Activated CD8-positive, alpha-beta memory T cell treated with anti-CD3 and anti-CD28 coated beads for 4 hours (primary cell): ENCODE data around the gene GPATCH1.
A peak's percentile ranks its signal among the peaks of the same experiment; 100 is the strongest.
"Not testable (repeated sequence)": the region's sequence is repeated elsewhere in the genome, so short reads cannot be mapped to it uniquely, and the experiment has no call there.

Experiments
- DNase-seq, 2 donors: peaks; one replicate each; pipeline ENCODE4 v3.0.0-alpha.2; 2020; ENCODE audit warnings: low read depth in 2 of 2

The GPATCH1 gene

DNA sequence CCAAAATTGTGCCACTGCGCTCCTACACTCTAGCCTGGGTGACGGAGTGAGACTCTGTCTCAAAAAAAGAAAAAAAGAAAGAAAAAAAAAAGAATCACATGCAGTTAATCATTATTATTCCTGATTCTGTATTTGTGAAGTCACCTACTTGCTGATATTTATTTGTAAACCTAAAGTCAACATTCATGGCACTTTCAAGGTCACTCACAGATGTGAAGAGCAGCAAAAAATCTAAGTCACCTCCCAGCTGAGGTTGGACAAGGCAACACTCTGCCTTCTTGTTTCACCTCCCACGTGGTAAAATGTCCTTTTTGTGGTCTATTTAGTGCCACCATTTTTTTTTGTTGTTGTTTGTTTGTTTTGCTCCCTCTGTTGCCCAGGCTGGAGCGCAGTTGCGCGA is 77.4 kb downstream of the GPATCH1 start:
- DNase-seq = no peak

- DNase-seq = no peak
These were observed 78.2 kb downstream of the GPATCH1 start for GRCh38 chr19:33159149-33159548.

DNA sequence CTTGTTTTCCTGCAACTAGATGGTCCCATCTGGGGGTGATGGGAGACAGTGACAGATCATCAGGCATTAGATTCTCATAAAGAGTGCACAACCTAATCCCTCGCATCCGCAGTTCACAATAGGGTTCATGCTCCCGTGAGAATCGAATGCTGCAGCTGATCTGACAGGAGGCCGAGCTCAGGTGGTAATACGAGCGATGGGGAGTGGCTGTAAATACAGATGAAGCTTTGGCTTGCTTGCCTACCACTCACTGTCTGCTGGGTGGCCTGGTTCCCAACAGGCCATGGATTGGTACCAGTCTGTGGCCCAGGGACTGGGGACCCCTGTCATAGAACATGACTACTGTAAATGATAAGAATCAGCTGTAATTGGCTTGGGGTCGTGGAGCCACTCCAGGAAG is 78.9 kb downstream of the GPATCH1 start:
- no peak for DNase-seq

GRCh38 chr19:33161201-33161600 is 80.2 kb downstream of the GPATCH1 start:
- no peak for DNase-seq

DNA sequence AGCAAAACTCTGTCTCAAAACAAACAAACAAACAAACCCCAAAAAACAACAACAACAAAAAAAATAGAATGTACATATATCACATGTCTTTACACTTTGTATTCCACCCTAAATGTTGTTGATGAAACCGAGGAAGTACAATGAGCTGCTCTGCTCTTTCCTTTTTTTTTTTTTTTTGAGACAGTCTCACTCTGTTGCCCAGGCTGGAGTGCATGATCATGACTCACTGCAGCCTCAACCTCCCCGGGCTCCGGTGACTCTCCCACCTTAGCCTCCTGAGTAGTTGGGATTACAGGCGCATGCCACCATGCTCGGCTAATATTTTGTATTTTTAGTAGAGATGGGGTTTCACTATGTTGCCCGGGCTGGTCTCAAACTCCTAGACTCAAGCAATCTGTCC is 82.5 kb downstream of the GPATCH1 start:
- DNase-seq = no peak

GRCh38 chr19:33166037-33166436 is 85.1 kb downstream of the GPATCH1 start:
- DNase-seq = not testable (repeated sequence)

DNA sequence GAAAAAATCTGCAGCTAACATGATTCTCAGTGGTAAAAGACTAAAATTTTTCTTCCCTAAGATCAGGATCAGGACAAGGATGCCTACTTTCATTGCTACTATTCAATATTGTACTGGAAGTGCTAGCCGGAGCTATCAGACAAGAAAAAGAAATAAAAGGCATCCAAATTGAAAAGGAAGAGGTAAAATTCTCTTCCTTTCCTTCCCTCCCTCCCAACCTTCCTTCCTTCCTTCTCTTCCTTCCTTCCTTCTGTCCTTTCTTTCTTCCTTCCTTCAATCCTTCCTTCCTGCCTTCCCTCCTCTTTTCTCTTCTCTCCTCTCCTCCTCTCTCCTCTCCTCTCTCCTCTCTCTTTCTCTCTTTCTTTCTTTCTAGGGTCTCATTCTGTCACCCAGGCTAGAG is 86.5 kb downstream of the GPATCH1 start:
- no peak for DNase-seq

DNA sequence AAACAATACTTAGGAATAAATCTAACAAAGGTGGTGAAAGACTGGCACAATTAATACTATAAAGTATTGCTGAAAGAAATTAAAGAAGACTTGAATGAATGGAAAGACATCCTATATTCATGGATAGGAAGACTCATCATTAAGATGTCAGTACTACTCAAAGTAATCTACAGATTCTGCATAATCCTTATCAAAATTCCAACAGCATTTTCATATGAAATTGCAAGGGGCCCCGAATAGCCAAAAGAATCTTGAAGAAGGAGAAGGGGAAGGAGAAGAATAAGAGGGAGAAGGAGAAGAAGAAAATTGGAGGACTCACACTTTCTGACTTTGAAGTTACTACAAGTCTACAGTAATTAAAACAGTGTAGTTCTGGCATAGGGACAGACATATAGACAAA is 87.5 kb downstream of the GPATCH1 start:
- no peak for DNase-seq

- DNase-seq = no peak
These were observed 90.3 kb downstream of the GPATCH1 start for GRCh38 chr19:33171222-33171795.

GRCh38 chr19:33171916-33172359 is 91.0 kb downstream of the GPATCH1 start:
- DNase-seq = no peak

DNA sequence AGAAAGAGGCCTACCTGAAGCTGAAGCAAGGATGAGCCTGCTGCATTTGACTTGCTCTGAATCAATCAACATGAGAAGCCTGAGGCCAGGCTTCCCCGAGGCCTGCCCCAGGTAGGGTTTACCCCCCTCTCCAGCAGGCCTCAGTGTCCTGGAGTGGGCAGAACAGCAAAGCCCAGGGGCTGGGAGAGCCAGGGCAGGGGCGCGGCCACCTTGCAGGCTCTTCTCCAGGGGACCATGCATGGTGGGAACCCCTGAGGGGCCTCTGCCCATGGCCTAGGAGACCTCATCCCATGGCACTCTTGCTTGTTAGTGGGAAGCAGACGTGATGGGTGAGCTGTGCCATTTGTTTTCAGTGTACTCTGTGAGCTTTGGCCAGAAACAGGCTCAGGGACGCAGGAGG is 93.2 kb downstream of the GPATCH1 start:
- no peak for DNase-seq

- no peak for DNase-seq
These were observed 94.3 kb downstream of the GPATCH1 start for GRCh38 chr19:33175156-33175782.

GRCh38 chr19:33175886-33176669 is 95.1 kb downstream of the GPATCH1 start:
- peak in 1 of 2 donors; percentile 11 for DNase-seq

DNA sequence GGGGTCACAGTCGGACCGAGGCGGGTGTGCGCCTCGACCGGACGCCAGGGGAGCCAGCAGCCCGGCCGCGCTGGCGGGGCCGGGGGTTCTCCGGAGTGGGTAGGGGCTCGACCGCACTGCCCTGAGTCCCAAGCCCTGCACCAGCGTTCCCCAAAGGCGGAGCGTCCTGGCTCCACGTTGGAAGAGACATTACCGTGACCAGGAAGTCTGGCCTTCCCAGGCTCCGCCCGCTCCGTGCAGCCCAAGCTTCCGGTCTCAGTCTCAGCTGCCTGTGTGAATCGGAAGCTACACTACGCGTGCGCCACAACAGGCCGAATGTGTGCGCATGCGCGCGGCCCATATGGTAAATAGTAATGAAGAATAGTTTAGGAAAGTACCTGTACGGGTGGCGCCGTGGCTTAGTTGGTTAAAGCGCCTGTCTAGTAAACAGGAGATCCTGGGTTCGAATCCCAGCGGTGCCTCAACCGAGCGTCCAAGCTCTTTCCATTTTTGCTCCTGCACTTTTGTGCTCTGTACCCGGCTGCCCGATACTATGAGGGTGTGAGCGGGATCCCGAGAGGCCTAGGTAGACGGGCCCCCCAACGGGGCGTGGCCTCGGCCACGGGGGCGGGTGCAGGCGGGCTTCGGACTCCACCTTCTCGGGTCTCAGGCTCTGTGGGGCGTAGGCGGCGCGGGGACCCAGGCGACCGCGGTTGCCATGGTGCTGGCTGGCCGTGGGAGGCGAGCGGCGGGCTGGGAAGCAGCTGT is 95.9 kb downstream of the GPATCH1 start:
- peak; percentile 93 to 95 for DNase-seq

- no peak for DNase-seq
These were observed 96.5 kb downstream of the GPATCH1 start for GRCh38 chr19:33177417-33177979.
